MCF 10A (cell line): ENCODE data around the gene GUCA2A. TPM values are rescaled to one million over a fixed set of nuclear protein-coding genes. Genes with fewer than 3 reads are reported as not detected.

Experiments
- BruUV-seq: library from RNA; stranded (reverse); fragments of 400-500 nt; replicated peaks from 2 replicates; lab custom pipeline; 2021; lab: Mats Ljungman, UMichigan
- CTCF ChIA-PET: fragments of 300-600 bp; sonication (Branson Sonifier 250); formaldehyde crosslinking; extraction: SDS; loops from one replicate; lab custom pipeline; 2021; ENCODE audit warnings: antibody characterized with exemption, inconsistent platforms; lab: Yijun Ruan, JAX
- POLR2A ChIA-PET: fragments of 300-600, 350-650 bp; sonication (Branson Sonifier 250); formaldehyde crosslinking; extraction: SDS; loops from one replicate; lab custom pipeline; 2020; ENCODE audit warnings: antibody characterized with exemption, inconsistent platforms; lab: Yijun Ruan, JAX
- DNase-seq: peaks from one replicate; pipeline ENCODE4 v3.0.0-alpha.2; 2018; ENCODE audit not compliant: unreplicated experiment
- H3K27ac Mint-ChIP-seq: one replicate; pipeline ENCODE4 v1.8.0; 2022; ENCODE audit warnings: mild to moderate bottlenecking, low read depth, mixed read lengths; ENCODE audit not compliant: unreplicated experiment
- H3K27me3 Mint-ChIP-seq: one replicate; pipeline ENCODE4 v1.8.0; 2022; ENCODE audit warnings: mixed read lengths; ENCODE audit not compliant: insufficient read depth, unreplicated experiment
- H3K36me3 Mint-ChIP-seq: one replicate; pipeline ENCODE4 v1.8.0; 2022; ENCODE audit warnings: mild to moderate bottlenecking, moderate library complexity, mixed read lengths; ENCODE audit not compliant: insufficient read depth, unreplicated experiment
- H3K4me1 Mint-ChIP-seq: one replicate; pipeline ENCODE4 v1.8.0; 2022; ENCODE audit warnings: mixed read lengths; ENCODE audit not compliant: insufficient read depth, unreplicated experiment
- H3K4me3 Mint-ChIP-seq: one replicate; pipeline ENCODE4 v1.8.0; 2022; ENCODE audit warnings: mild to moderate bottlenecking, moderate library complexity, mixed read lengths; ENCODE audit not compliant: unreplicated experiment
- H3K9me3 Mint-ChIP-seq: one replicate; pipeline ENCODE4 v1.8.0; 2022; ENCODE audit warnings: mixed read lengths; ENCODE audit not compliant: unreplicated experiment
- intact Hi-C: fragments of 100-400 bp; cut with micrococcal nuclease; formaldehyde crosslinking; loops from 2 replicates; pipeline ENCODE4 v1.14.1; 2022
- total RNA-seq: library from RNA; stranded (reverse); gene quantifications from 2 replicates; pipeline ENCODE4 v1.2.3, GENCODE V29; 2022
- TF ChIP-seq, protein P1 (sequence below): fragments of 200-600 bp; IDR thresholded peaks from one replicate; pipeline ENCODE4 v1.8.0; 2022; ENCODE audit warnings: antibody characterized with exemption, mild to moderate bottlenecking; ENCODE audit not compliant: unreplicated experiment

The GUCA2A gene
- total RNA-seq, 1 experiment from 2014 or later = not detected

DNA sequence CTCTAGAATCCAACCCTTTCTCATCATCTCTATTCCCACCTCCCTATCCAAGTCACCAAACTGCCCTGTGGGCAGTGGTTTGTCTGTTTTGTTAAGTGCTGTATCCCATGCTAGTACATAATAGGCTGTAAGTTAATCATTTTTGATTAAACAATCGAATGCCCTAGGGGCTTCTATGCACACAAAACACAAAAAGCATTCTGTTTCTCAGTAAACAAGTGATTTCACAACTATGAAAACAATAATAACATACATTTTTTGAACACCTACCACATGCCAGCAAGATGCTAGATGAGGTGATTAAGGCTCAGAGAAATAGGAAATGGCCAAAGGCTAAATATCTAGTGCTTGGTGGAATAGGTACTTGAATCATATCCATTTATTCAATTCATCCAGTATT, 16.4 kb downstream of the GUCA2A start:
- BruUV-seq = no TSS peak
- no peak for DNase-seq
- TF ChIP-seq, protein P1, sequence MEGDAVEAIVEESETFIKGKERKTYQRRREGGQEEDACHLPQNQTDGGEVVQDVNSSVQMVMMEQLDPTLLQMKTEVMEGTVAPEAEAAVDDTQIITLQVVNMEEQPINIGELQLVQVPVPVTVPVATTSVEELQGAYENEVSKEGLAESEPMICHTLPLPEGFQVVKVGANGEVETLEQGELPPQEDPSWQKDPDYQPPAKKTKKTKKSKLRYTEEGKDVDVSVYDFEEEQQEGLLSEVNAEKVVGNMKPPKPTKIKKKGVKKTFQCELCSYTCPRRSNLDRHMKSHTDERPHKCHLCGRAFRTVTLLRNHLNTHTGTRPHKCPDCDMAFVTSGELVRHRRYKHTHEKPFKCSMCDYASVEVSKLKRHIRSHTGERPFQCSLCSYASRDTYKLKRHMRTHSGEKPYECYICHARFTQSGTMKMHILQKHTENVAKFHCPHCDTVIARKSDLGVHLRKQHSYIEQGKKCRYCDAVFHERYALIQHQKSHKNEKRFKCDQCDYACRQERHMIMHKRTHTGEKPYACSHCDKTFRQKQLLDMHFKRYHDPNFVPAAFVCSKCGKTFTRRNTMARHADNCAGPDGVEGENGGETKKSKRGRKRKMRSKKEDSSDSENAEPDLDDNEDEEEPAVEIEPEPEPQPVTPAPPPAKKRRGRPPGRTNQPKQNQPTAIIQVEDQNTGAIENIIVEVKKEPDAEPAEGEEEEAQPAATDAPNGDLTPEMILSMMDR = no peak
- H3K36me3 Mint-ChIP-seq = no peaks in the 10 kb centered on the region
- peaks cover 15% of the 10 kb centered on the region for H3K27me3 Mint-ChIP-seq
- H3K4me1 Mint-ChIP-seq = no peaks in the 10 kb centered on the region
- intact Hi-C loops = loop anchor here (10.0 kb wide), 1 partner anchor 587 kb away; no protein-coding TSS in a partner anchor
- H3K27ac Mint-ChIP-seq = no peak overlapping the region
- POLR2A ChIA-PET = interaction anchor here (0.6 to 1.4 kb wide), 3 partner anchors 17 to 620 kb away, joined by 3 read pairs; no protein-coding TSS in a partner anchor
- no peak overlapping the region for H3K4me3 Mint-ChIP-seq
- CTCF ChIA-PET = interaction anchor here (1.0 to 7.3 kb wide), 6 partner anchors 14 to 165 kb away, joined by 3 to 87 read pairs (median 4); partner anchors contain the start of gene GUCA2A
- H3K9me3 Mint-ChIP-seq = no peaks in the 10 kb centered on the region

DNA sequence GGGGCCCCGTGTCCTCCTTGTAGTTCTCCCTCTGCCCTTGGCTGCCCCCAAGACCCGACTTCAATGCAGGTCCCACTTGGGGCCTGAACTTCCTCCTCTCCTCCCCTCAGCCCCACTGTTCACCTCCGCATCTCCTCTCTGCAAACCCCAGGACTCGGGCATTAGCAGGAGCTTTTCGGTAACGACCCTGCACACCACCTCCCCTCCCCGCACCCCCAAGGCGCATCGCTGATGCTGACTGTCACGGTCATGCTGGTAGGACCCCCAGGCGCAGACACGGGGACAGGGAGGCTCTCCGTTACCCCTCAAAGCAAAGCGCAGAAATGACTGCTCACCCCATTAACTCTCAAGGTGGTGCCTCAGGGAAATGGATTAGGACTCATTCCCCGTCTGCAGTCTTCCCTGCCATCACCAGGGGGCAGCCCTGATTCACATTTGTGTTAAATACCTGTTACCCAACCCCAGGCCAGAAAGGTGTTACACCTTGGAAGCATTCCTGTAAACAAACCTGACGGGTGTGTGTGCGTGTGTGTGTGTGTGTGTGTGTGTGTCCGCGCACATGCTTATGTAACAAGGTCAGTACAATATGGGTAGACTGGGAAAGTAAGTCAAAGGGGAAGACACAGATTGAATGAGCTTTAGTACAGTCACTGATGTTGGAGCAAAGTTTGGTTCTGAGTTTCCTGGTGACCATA, 17.8 kb downstream of the GUCA2A start:
- POLR2A ChIA-PET = interaction anchor here (0.6 to 1.4 kb wide), 7 partner anchors 13 to 827 kb away, joined by 3 read pairs; no protein-coding TSS in a partner anchor
- Mint-ChIP-seq H3K27ac (no peak overlapping the region), H3K27me3 (peaks cover 26% of the 10 kb centered on the region), H3K9me3 (no peaks in the 10 kb centered on the region), H3K4me3 (no peak overlapping the region), H3K4me1 (no peaks in the 10 kb centered on the region), H3K36me3 (no peaks in the 10 kb centered on the region)
- peak; percentile 86 for DNase-seq
- BruUV-seq = no TSS peak
- intact Hi-C loops = loop anchor here (1.0 to 10.0 kb wide), 2 partner anchors 27 to 588 kb away; no protein-coding TSS in a partner anchor
- TF ChIP-seq, protein P1 = peak; percentile 81
- CTCF ChIA-PET = interaction anchor here (0.5 to 7.3 kb wide), 15 partner anchors 9 to 1377 kb away, joined by 3 to 87 read pairs (median 3); partner anchors contain the start of gene GUCA2A

DNA sequence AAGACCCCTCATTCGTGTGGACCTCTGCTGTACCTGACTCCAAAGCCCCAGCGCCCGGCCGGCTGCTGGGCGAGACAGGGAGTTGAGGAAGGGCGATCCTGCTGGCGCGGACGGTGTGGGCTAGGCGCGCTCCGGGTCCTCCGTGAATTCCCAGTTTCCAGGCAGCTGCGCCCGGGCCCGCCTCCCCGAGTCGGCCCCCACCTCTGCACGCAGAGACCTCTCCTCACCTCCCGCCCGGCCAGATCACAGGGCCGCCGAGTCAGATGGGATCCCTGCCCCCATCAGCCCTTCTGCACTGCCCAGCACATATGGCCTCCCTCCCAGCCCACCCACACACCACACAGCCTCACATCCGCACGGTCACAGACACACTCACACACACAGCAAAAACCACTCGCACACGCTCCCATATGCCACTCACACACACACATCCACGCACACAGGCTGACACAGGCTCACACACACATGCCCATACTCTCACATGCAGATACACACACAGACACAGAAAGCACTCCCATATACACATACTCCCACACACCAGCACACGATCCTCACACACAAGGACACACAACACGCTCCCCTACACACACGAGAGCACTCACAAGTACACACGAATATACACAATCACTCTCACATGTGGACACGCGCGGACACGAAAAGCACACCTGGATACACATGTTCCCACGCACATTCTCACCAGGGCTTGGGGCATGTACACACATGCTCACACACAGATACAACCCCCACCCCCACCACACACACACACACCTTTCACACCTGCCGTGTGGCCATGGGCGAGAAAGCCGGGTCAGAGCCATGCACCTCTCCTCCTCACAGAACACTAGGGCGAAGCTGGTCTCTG, 18.6 kb downstream of the GUCA2A start:
- ChIA-PET CTCF (interaction anchor here (0.6 to 7.3 kb wide), 4 partner anchors 18 to 338 kb away, joined by 3 to 87 read pairs (median 7); partner anchors contain the start of gene GUCA2A), POLR2A (no interaction called here)
- intact Hi-C loops = loop anchor here (10.0 kb wide), 1 partner anchor 589 kb away; no protein-coding TSS in a partner anchor
- no TSS peak for BruUV-seq
- H3K27me3 Mint-ChIP-seq = peaks cover 26% of the 10 kb centered on the region
- no peak for DNase-seq
- no peaks in the 10 kb centered on the region for H3K9me3 Mint-ChIP-seq
- H3K27ac Mint-ChIP-seq = no peak overlapping the region
- H3K36me3 Mint-ChIP-seq = no peaks in the 10 kb centered on the region
- H3K4me3 Mint-ChIP-seq = no peak overlapping the region
- TF ChIP-seq, protein P1 = no peak
- no peaks in the 10 kb centered on the region for H3K4me1 Mint-ChIP-seq
